ENCODE results near the gene CCDC9. TPM values are rescaled to one million over a fixed set of nuclear protein-coding genes. Genes with fewer than 3 reads are reported as not detected.

CCDC9 gene
- polyA plus RNA-seq, 1 experiment, result 5.0 TPM

DNA sequence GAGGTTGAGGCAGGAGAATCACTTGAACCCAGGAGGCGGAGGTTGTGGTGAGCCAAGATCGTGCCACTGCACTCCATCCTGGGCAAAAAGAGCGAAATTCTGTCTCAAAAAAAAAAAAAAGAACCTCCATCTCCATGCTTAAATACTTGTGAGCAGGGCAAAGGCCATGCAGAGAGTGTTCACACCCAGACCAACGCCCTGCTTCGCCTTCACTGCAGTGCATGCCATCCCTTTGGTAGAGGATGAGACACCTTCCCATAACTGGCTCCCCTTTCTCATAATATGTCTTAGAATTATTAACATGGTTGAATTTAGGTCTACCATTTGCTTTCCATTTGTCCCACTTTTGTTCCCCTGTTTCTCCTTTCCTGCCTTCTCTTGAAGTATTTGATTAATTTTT, 40.7 kb upstream of the CCDC9 start:
- TF ChIP-seq CTCF (IDR thresholded peaks at IDR 0.05; ENCODE audit: low read depth, low read length), result no peak
- no peak for DNase-seq (ENCODE audit: low read depth, low spot score)
- no peaks in the 10 kb centered on the region for H3K9me3 ChIP-seq (ENCODE audit: control insufficient read depth, insufficient read depth, low read length)
- no peaks in the 10 kb centered on the region for H3K27me3 ChIP-seq (ENCODE audit: control insufficient read depth, insufficient read depth, low read length)
- CTCF ChIA-PET, result interaction anchor here (0.9 to 10.5 kb wide), 2 partner anchors 10 to 31 kb away, joined by 3 to 295 read pairs; no protein-coding TSS in a partner anchor
- no peak overlapping the region for H3K4me3 ChIP-seq (ENCODE audit: low read depth, low read length)
- POLR2A ChIA-PET, result interaction anchor here (2.1 to 2.5 kb wide), 2 partner anchors 10 kb away, joined by 8 to 16 read pairs; no protein-coding TSS in a partner anchor
- H3K27ac ChIP-seq (ENCODE audit: low read depth, low read length), result no peak overlapping the region

- no peak for DNase-seq (ENCODE audit: low read depth, low spot score)
- ChIA-PET CTCF (interaction anchor here (1.6 kb wide), 1 partner anchor 11 kb away, joined by 13 read pairs; no protein-coding TSS in a partner anchor), POLR2A (no interaction called here)
- H3K4me3 ChIP-seq (ENCODE audit: low read depth, low read length), result no peak overlapping the region
- no peaks in the 10 kb centered on the region; the same call in 1 of the 2 replicates for H3K9me3 ChIP-seq (ENCODE audit: control insufficient read depth, insufficient read depth, low read length)
- H3K27ac ChIP-seq (ENCODE audit: low read depth, low read length), result no peak overlapping the region
- no peaks in the 10 kb centered on the region for H3K27me3 ChIP-seq (ENCODE audit: control insufficient read depth, insufficient read depth, low read length)
- no peak for TF ChIP-seq CTCF (IDR thresholded peaks at IDR 0.05; ENCODE audit: low read depth, low read length)
Measured at GRCh38 chr19:47221080-47221841, 35.1 kb upstream of the CCDC9 start.

DNA sequence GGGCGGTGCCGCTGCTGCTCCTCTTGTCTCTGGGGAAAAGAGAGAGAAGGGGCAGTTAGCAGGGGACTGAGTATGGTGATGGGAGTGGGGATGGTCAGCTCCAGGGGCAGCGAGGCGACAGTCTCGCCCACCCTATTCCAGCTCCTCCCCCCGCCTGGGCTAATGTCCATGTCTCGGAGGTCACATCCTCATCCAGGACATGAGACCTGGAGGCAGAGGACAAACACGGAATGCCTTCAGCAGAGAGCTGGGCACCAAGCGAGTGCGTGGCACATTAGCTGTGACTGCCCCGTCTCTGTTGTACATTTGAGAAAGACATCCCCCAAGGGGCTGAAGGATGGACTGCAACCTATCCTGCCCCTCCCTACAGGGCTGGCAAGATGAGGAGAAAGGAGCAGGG, 34.4 kb upstream of the CCDC9 start:
- POLR2A ChIA-PET, result no interaction called here
- TF ChIP-seq CTCF (IDR thresholded peaks at IDR 0.05; ENCODE audit: low read depth, low read length), result no peak

GRCh38 chr19:47225746-47226425, 30.4 kb upstream of the CCDC9 start:
- H3K9me3 ChIP-seq (ENCODE audit: control insufficient read depth, insufficient read depth, low read length), result no peaks in the 10 kb centered on the region; the same call in 1 of the 2 replicates
- TF ChIP-seq CTCF (IDR thresholded peaks at IDR 0.05; ENCODE audit: low read depth, low read length), result no peak; the same call in none of the 2 replicates
- ChIA-PET CTCF (interaction anchor here (0.5 to 4.0 kb wide), 15 partner anchors 9 to 352 kb away, joined by 3 to 36 read pairs (median 3); no protein-coding TSS in a partner anchor), POLR2A (interaction anchor here (0.5 to 3.2 kb wide), 28 partner anchors 9 to 1443 kb away, joined by 3 to 78 read pairs (median 6); partner anchors contain the start of genes CCDC9, DMPK, INAFM1 and SAE1)
- peak overlapping the region; percentile 77 for H3K27ac ChIP-seq (ENCODE audit: low read depth, low read length)
- DNase-seq (ENCODE audit: low read depth, low spot score), result peak; percentile 59
- H3K27me3 ChIP-seq (ENCODE audit: control insufficient read depth, insufficient read depth, low read length), result no peaks in the 10 kb centered on the region
- H3K4me3 ChIP-seq (ENCODE audit: low read depth, low read length), result peak overlapping the region; percentile 98

More for the DNA sequence above, 34.4 kb upstream of the CCDC9 start:
- Histone ChIP-seq H3K27me3 (ENCODE audit: control insufficient read depth, insufficient read depth, low read length) (no peaks in the 10 kb centered on the region), H3K27ac (ENCODE audit: low read depth, low read length) (peak overlapping the region; percentile 31), H3K9me3 (ENCODE audit: control insufficient read depth, insufficient read depth, low read length) (no peaks in the 10 kb centered on the region; the same call in 1 of the 2 replicates), H3K4me3 (ENCODE audit: low read depth, low read length) (no peak overlapping the region)
- DNase-seq (ENCODE audit: low read depth, low spot score), result no peak
- CTCF ChIA-PET, result interaction anchor here (1.6 kb wide), 1 partner anchor 11 kb away, joined by 13 read pairs; no protein-coding TSS in a partner anchor

Measured in AG04450 (cell line).